ENCODE data around the gene RRBP1.
"Not testable (repeated sequence)": the region's sequence is repeated elsewhere in the genome, so short reads cannot be mapped to it uniquely, and the experiment has no call there.

RRBP1 gene

DNA sequence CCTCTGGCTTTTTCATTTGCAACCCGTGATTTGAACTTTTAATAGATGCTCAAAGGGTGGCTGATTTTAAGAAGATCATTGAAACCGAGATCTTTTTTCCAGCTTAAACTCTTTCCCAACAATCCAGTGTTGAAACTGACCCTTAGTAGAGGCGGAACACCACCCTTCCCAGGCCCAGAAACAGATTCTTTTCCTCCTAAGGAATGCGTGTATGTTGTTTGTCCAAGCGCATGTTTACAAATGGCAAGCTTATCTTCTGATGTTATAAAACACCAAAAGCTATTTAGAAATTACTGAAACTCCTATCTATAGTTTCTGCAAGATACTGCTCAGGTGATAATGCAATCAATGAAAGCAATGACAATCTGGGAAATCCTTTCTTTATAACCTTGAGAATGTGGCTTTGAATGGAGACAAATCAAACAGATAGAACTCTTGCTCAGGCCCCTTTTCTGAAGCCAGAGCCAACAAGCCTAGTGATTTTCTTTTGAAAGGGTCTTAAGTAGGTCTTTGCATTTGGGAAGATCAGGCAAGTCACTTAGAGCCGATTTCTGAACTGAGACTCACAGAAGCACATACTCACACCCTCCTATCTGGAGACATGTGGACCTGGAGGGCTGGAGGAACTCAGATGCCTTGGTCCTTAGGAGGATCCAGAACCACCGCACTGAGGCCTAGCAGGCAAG is 26.8 kb upstream of the RRBP1 start:
- no peak for DNase-seq (ENCODE audit: low read depth in 2 of 2)

DNA sequence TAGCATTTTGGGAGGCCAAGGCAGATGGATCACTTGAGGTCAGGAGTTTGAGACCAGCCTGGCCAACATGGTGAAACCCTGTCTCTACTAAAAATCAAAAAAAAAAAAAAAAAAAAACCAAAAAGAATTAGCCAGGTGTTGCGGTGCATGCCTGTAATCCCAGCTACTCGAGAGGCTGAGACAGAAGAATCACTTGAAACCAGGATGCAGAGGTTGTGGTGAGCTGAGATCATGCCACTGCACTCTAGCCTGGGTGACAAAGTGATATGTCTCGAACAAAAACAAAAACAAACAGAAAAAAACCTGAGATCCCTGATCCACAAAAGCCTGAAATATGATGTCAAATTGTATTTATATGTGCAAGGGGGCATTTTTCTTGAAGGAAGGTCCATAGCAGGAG is 25.9 kb upstream of the RRBP1 start:
- not testable (repeated sequence) for DNase-seq (ENCODE audit: low read depth in 2 of 2)

DNA sequence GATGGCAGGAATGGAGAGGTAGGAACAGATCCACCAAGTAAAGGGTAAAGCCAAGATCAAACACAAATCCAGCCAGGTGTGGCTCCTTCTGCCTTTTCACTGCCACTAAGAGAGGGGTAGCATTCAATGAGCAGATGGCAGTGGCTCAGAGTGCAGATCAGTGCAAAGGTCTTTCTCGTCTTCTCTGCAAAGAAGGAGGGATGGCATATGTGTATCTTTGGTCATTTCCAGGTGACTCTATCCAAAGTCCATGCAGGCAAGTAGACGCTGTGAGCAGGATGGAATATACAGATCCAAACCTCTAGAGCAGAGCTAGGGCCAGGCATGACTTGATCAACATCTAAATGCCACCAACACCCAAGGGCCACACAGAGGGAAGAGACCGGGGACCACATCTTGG is 24.6 kb upstream of the RRBP1 start:
- DNase-seq (ENCODE audit: low read depth in 2 of 2) = no peak

DNA sequence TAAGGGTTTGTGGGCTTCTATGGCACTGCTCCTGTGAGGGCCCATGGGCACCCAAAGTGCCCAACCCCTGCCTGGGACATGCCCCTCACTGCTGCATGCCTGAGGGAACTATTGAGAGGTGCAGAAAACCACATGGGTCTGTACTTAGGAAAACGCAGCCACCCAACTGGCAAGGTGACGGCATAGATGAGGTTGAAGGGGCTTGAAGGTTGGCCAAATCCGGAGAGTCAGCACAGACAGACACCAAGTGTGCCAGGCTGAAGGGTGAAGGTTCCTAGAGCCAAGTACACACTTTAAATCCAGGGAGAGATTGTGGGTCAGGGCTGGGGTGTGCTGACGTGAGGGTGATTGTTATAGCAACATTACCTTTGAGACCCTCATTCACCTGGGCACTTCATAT is 23.9 kb upstream of the RRBP1 start:
- no peak for DNase-seq (ENCODE audit: low read depth in 2 of 2)

DNA sequence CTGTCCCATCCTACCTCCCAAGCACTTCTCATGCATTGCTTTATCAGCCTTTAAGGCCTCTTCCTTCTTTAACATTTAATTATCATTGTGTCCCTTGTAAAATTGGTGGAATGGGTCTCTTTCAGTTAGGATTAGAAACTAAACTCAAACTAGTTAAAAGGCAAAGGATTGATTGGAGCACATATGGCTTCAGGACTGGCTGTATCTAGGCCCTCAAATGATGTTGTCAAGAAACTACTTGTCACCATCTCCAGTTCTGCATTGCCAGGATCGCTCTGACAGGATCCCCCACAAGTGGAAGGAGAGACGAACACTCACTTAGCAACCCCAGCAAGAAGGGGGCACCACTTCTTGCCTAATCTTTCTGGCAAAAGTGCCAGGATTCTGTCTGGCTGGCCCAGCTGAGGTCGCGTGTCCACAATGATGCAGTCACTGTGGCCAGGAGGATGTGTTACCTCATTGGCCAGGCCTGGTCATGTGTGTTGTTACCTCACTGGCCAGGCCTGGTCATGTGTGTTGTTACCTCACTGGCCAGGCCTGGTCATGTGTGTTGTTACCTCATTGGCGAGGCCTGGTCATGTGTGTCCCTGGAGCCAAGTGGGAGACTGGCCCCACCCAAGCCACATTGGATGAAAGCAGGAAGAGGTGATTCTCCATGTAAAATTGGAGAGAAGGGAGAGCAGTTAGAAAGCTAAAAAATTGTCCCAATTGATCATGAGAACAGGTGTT is 22.7 kb upstream of the RRBP1 start:
- no peak for DNase-seq (ENCODE audit: low read depth in 2 of 2)

DNA sequence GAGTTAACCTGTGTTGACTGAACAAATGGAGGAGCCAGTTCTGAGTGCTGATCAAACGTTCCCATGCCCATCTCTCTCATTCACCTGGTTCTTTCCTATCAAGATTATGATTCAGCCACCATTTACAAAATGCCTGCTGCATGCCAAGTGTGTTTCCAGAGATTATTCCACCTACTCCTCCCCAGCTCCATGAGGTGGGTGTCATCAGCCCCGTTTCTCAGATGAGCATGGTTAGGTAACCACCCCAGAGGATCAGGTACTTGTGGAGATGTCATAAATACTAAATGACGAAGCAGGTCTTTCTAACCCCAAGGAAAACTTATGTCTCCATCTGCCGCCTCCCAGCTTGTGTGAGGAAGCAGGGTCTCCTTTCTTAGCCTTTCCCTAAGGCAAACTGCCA is 19.8 kb upstream of the RRBP1 start:
- no peak for DNase-seq (ENCODE audit: low read depth in 2 of 2)

DNA sequence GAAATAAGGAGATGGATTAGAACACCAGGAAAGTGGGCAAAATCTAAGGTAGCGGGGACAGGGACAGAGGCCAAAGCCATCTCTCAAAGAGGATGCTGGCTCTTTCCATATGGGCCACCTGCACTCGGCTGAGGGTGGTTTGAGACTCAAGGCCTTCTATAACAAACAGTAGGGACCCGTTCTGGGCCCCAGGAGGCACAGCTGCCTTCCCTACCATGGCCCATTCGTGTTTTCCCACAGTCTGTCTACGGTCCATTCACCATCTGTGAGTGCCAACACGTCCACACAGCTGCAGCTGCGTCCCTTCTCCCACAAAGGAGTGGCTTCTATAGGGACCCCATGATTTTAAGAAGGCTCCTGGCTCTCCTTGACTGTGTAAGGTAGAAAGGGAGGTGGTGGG is 18.6 kb upstream of the RRBP1 start:
- no peak for DNase-seq (ENCODE audit: low read depth in 2 of 2)

DNA sequence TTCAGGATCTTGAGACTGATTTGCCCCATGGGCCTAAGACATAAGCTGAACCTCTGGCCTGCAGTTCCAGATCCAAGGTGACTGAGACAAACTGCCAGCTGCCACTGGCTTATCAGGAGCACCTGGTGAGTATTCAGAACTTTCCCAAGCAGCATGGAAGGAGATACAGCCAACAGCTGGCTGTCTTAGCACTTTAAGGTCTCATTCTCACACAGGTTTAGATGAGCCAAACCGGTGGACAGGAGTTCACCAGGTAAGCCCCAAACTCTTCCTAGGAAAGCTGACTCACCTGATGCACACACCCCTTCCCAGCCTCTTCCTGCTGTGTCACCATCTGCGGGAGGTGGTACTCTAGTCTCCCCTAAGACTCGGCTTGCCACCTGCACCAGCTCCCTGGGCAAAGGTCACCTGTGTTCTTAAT is 17.9 kb upstream of the RRBP1 start, which contains the start of gene BANF2:
Gene BANF2 (plus strand): TSS at position 36 of the 421 bp plus-strand sequence. CDS start 25,060 bp downstream, outside the sequence.
- DNase-seq (ENCODE audit: low read depth in 2 of 2) = no peak

DNA sequence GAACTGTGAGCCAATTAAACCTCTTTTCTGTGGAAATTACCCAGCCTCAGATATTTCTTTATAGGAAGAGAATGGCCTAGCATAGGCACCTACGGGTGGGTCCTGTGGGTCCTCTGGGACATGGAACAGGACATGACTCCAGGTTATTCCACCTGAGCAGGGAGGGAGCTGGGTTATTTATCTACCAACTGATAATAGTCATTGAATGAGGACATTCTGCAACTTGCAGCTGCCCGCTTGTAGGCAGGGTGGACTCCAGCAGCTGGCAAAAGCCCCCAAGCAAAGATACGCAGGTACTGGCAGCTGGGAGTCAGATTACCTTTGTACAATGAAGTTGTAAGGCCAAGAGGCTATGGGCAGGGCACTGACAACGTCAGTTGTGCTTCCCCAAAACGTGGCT is 16.3 kb upstream of the RRBP1 start:
- DNase-seq (ENCODE audit: low read depth in 2 of 2) = no peak

DNA sequence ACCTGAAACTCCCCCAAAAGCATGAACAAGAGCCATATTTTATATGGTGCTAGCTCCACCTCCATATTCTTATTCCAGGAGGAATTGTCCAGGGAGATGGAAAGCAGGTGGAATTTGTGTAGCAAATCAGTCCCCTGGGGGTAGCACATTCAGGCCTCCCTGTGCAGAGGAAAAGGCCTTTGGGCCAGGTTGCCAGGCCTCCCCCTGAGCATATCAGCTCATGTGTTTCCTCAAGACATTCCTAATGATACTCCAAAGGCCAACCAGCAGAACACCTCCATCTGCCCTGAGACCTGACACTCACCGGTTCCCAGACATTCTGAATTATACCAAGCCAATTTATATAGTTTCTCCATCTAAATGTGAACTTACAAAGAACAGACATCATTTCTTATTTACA is 15.1 kb upstream of the RRBP1 start:
- DNase-seq (ENCODE audit: low read depth in 2 of 2) = no peak

DNA sequence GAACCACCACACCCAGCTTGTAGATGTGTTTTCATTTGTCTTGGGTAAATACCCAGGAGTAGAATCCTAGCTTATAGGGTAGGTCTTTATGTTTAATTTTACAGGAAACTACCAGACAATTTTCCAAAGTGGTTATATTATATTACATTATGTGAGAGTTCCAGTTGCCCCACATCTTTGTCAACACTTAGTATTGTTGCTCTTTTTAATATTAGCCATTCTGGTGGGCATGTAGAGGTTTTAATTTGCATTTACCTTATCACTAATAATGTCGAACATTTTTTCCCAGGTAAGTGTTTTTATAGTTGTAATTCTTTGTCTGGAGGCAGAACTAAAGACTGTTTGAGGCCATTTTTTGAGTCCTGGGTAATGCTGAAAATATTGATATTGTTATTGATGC is 14.2 kb upstream of the RRBP1 start:
- DNase-seq (ENCODE audit: low read depth in 2 of 2) = no peak

DNA sequence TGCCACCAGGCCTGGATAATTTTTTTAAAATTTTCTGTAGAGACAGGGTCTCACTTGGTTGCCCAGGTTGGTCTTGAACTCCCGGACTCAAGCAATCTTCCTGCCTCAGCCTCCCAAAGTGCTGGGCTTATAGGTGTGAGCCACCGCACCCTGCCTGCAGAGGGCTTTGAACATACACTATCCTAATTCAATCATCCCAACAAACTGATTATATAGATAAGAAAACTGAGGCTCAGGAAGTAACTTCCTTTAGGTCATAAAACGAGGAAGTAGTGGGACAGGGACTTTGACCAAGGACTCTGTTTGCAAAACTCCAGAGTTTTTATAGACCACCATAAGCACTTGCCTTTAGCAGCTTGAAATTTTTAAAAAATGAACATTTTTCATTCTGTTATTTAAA is 12.7 kb upstream of the RRBP1 start:
- no peak for DNase-seq (ENCODE audit: low read depth in 2 of 2)

DNA sequence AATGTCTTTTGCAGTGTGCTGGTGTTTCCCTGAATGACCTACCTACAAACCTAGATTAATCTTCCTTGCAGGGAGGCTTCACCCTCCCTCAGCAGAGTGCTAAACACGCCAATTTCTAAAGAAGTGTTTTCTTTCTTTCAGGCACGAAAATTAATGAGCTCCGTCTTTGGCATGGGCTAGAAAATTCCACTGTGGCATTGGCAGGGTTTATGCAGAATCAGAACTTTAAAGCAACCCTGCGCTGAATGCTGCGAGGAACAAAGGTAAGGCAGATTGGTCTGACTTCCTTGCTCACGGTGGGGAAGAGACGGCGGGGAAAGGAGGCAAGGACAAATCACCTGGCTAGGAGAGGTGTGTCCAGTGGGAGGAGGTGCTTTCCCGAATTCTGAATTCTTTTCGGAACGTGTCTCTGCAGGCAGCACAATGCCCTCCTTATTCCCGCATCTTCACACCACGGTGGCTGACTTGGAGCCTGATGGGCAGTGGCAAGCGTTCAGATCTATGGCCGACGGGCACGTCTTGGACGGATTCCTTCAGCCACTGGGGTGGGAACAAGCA is 11.5 kb upstream of the RRBP1 start:
- no peak for DNase-seq (ENCODE audit: low read depth in 2 of 2)

DNA sequence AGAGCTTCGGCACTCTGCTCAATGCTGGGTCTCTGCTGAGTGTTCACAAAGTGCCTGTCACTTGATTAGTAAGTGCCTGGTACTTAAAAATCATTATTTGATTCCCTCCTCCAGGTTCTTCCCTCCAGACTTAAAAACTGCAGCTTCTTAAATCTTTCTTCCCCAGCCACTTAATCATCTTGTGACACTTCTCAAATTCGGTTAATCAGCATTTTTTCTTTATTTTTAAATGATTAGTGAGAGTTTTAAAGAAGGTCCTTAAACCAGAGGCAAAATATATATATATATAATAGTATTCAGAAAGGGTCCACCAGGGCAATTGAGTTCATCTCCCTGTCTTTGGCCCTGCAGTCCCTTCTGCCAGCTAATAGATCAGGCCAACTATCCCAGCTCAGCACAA is 9.7 kb upstream of the RRBP1 start:
- DNase-seq (ENCODE audit: low read depth in 2 of 2) = no peak

DNA sequence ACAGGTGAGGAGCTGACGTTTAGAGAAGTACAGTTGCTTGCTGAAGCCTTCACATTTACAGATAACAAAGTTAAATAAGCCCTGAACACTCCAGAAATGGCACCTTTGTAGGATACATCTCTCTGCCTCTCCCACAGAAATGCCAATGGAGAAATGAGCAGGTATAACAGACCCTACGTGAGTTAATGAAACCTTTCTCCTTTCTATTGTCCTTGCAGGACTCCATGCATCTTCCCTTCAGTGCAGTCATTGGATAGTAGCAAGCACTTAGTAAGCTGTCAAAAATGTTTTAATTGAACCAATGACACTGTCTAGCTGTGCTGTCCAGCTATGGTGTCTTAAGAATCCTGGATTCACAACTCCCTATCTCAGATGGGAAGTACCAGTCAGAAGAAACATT is 8.1 kb upstream of the RRBP1 start:
- DNase-seq (ENCODE audit: low read depth in 2 of 2) = no peak

DNA sequence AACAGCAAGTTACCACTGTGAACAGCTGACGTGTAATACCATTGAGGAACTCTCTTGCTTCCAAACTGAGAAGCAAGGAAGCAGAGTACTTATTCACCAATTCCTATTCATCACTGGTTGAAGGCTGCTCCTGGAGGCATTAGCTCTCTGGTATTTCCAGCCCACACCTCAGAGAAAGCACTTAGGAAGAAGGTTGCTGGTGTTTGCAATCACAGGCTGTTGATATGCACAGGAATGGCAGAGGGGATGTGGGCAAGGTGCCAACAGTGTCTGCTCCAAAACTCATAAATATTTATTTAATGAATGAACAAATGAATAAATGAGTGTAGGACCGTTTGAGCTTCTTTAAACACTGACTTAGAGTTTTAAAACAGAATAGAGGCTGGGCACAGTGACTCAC is 6.9 kb upstream of the RRBP1 start:
- no peak for DNase-seq (ENCODE audit: low read depth in 2 of 2)

DNA sequence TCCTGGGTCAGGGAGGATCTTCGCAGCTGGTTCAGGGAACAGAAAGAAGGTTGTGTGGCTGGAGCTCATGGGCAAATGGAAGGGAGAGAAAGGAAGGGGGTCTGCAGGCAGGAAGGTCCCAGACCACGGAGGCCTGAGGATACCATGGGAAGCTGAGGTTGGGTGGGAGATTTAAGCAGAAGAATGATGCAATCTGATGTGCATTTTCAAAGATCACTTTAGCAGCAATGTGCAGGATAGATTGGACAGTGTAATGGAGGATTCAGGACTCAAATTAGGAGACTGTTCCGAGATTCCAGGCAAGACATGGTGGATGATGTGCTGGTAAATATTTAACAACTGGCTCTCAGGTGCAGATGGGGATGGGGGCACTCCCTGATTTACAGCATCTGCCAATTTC is 5.8 kb upstream of the RRBP1 start:
- no peak for DNase-seq (ENCODE audit: low read depth in 2 of 2)

DNA sequence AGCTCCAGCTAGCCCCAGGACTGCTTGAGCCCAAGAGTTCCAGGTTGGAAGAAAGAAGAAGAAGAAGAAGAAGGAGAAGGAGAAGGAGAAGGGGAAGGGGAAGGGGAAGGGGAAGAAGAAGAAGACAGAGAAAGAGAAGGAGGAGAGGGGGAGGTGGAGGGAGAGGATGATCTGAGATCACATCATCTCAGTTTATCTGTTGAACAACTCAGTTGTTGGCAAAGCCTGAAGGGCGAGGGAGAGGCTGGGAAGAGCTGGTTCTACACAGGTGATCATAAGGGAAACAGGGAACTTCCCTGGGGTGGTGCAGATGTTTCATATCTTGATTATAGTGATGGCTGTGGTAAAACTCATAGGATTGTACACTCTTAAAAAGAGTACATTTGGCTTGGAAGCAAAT is 3.1 kb upstream of the RRBP1 start:
- DNase-seq (ENCODE audit: low read depth in 2 of 2) = no peak

DNA sequence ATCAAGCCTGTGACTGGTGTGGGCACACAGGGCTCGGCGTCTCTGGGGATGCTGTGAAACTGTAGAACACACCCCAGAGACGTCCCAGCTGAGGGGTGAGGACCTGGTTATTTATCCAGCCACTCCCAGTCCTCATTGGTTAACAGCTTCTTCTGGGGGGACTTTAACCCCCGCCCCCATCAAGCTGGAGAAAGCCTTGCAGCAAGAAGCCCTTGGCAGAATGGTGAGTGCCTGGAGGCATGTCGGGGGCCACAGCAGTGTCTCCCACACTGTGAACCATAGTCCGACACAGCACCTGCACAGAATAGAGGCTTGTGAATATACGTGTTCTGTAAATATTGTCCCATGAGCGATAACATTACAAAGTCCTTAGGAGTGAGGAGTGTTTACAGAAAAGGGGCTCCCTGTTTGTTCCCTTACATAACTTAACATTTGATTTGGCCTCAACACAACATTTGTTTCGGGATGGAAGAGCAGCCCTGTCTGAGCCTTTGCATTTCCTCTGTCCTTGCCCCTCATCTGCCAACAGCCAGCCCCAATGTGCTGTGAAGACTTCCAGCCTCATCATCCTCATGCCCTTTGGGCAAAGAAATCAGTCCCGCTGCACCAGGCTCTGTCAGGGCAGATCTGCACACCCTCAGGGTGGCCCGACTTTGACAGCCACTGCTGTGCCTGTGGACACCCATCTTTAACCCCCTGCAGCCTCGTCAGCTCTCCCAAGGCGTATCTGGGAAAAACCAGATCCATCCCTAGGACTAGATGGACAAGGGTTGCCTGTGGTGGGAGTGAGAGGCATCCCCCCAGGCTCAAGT is 2.2 kb upstream of the RRBP1 start:
- no peak for DNase-seq (ENCODE audit: low read depth in 2 of 2)

DNA sequence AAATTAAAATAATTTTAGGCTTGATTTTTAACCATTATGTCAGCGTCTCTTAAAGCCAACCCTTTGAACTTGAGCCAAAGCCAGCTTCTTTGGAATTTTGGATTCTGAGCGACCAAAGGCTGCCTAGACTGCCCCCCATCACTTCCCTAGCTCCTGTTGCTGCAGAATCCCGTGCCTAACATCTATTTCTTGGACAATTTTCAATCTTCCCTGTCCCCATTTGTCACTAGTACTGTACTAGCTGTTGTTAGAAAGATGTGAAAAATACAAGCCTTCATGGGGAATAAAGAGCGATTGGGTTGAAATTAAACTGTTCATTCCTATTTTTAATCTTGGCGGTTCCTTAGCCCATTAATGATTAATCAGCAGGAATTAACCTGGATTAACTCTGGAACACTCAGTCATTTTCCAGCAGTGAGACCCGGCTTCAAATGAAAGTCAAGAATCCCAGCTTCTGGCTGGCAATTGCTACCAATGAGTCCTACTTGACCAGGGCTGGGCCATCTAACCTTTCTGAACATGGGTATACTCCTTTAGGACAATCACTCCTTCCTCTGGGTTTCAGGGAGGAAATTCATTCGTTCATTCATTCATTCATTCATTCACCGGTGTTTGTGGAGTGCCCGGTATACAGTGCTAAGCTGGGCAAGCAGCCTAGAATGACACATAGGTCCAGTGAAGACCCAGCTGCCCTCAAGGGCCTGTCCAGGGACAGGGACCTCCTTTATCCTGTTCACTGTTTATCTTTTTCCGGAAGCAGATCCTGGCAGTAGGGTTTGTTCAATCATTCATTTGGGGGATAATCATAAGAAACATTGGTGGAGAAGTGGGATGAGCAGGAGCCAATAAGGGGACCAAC is 1.4 kb upstream of the RRBP1 start:
- DNase-seq (ENCODE audit: low read depth in 2 of 2) = no peak

DNA sequence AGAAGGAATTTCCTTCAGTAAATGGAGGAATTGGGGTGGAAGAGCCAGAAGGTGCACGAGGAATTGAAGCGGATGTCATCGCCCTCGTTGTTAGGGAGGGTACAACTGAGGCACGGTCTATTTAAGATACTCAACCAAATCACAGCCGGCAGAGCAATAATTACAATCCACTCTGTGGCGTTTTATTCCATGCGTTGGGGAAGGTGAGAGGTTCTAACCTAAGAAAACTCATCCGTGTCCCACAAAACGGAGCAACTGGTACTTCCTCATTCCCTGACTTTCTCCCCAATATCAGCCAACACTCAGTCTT is 802 bp upstream of the RRBP1 start:
- DNase-seq (ENCODE audit: low read depth in 2 of 2) = no peak

DNA sequence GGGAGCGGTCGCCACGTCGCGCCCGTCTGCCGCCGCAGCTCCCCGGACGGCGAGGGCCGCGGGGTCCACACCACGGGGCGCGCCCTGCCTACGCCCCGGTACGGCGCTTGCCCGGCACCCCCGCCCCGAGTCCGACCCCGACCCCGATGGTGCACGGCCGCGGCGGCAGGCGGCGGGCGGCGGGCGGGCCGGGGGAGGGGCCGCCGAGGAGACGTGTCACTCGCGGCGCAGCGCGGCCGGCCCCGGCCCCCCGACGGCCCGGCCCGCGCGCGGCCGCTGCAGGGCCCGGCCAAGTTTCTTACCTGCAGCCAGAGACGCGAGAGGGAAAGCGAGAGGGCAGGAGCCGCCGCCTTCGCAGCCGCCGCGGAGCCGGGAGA is 328 bp downstream of the RRBP1 start:
- DNase-seq (ENCODE audit: low read depth in 2 of 2) = no peak
